ENCODE data around the gene IGF2R.

- no peak for TF ChIP-seq CTCF (IDR thresholded peaks at IDR 0.05)
- no peak for TF ChIP-seq POLR2A (IDR thresholded peaks at IDR 0.05)
Observed at GRCh38 chr6:160129881-160130615, 161.2 kb downstream of the IGF2R start.

All from breast epithelium (tissue), 3 donors.